Transverse colon (tissue), 4 donors: ENCODE data around the gene C3orf20. TPM values are rescaled to one million over a fixed set of nuclear protein-coding genes. Genes with fewer than 3 reads are reported as not detected.

Experiments used
- DNase-seq: peaks from one replicate; pipeline ENCODE4 v3.0.0-alpha.2; 2019
- H3K27ac ChIP-seq, 4 donors: fragments of 200-600 bp; sonication (generic); 2 replicates each; pipeline ENCODE4 v1.5.1; 2016 to 2018; ENCODE audit warnings: inconsistent platforms in 4 of 4
- H3K27me3 ChIP-seq: fragments of 200-600 bp; sonication (generic); 2 replicates; pipeline ENCODE4 v1.5.1; 2017; ENCODE audit warnings: inconsistent platforms
- H3K36me3 ChIP-seq, 4 donors: fragments of 200-600 bp; sonication (generic); 2 replicates each; pipeline ENCODE4 v1.5.1; 2017 to 2019; ENCODE audit warnings: inconsistent platforms in 4 of 4
- H3K4me1 ChIP-seq, 4 donors: fragments of 200-600 bp; sonication (generic); 2 replicates each; pipeline ENCODE4 v1.5.1; 2017 to 2020; ENCODE audit warnings: inconsistent platforms in 4 of 4
- H3K4me3 ChIP-seq, 4 donors: fragments of 200-600 bp; sonication (generic); 1 replicate in 1 of 4; 2 replicates in 3 of 4; pipeline versions ENCODE4 v1.5.1 to v1.6.1; 2017 to 2019; ENCODE audit warnings: inconsistent platforms in 4 of 4
- H3K9me3 ChIP-seq, 2 donors: fragments of 200-600 bp; sonication (generic); 2 replicates each; pipeline ENCODE4 v1.5.1; 2017 to 2019; ENCODE audit warnings: inconsistent platforms in 2 of 2
- CTCF ChIP-seq, 5 experiments: fragments of 200-600 bp in 3 of 5; fragments of 450-650 bp in 2 of 5; sonication (generic) in 3 of 5; IDR thresholded peaks; 1 replicate in 2 of 5; 2 replicates in 3 of 5; pipeline ENCODE4 v1.5.1; 2016 to 2017; ENCODE audit warnings: antibody characterized with exemption in 5 of 5, inconsistent platforms in 3 of 5, mild to moderate bottlenecking in 2 of 5, moderate library complexity in 1 of 5
- EP300 ChIP-seq: sonication (generic); formaldehyde crosslinking; IDR thresholded peaks from one replicate; pipeline ENCODE4 v1.6.1; 2017; ENCODE audit warnings: antibody characterized with exemption, low read depth
- POLR2A ChIP-seq: fragments of 450-650 bp; IDR thresholded peaks from one replicate; pipeline ENCODE4 v1.6.1; 2016; ENCODE audit warnings: antibody characterized with exemption, mild to moderate bottlenecking, moderate library complexity
- POLR2AphosphoS5 ChIP-seq, 3 donors: sonication (generic); formaldehyde crosslinking; IDR thresholded peaks; one replicate each; pipeline ENCODE4 v1.6.1; 2016; ENCODE audit warnings: antibody characterized with exemption in 3 of 3
- WGBS, 2 donors: methylation state at CpG; one replicate each; pipeline ENCODE4 v1.1.5; 2018; ENCODE audit warnings: low coverage in 1 of 2; 5-methylcytosine and 5-hydroxymethylcytosine counted together
- in situ Hi-C, 4 donors: fragments of 200-750 bp; cut with MboI; loops; one replicate each; pipeline versions ENCODE4 v1.15.0 to v1.15.1; 2017; ENCODE audit warnings: low sequenced_read_pairs in 3 of 4, low pct_ligation_motif_present in 1 of 4, low pct_unique_long_range_greater_than_20kb in 1 of 4
- intact Hi-C: fragments of 100-400 bp; cut with DNase I; formaldehyde crosslinking; loops from one replicate; pipeline ENCODE4 v1.15.1; 2023; ENCODE audit warnings: low total_unique reads
- total RNA-seq, 4 donors: library from RNA; depleted of rRNA; stranded (reverse); fragments of >200 nt; gene quantifications; one replicate each; pipeline ENCODE4 v1.1.0, GENCODE V29; 2016

Gene C3orf20
- total RNA-seq, 4 donors from 2014 or later: not detected

GRCh38 chr3:14630404-14631100 is 44.4 kb upstream of the C3orf20 start:
- H3K9me3 ChIP-seq: no peaks in the 10 kb centered on the region
- TF ChIP-seq POLR2A (no peak), POLR2AphosphoS5 (IDR thresholded peaks at IDR 0.05) (no peak), CTCF (IDR thresholded peaks at IDR 0.05) (no peak), EP300 (no peak)
- 77 to 80% methylated on average over 5 to 9 of the region's 9 CpGs for WGBS, 2 donors
- intact Hi-C loops: no loop called here
- peaks cover 0 to 6% (median 0%) of the 10 kb centered on the region in 4 donors for H3K4me1 ChIP-seq
- in situ Hi-C loops: no loop called here
- no peak for DNase-seq
- no peak overlapping the region for H3K4me3 ChIP-seq
- no peaks in the 10 kb centered on the region for H3K27me3 ChIP-seq
- no peaks in the 10 kb centered on the region for H3K36me3 ChIP-seq
- H3K27ac ChIP-seq: no peak overlapping the region

- TF ChIP-seq CTCF (IDR thresholded peaks at IDR 0.05) (no peak), EP300 (no peak), POLR2A (no peak), POLR2AphosphoS5 (IDR thresholded peaks at IDR 0.05) (no peak)
- in situ Hi-C loops: no loop called here
- Histone ChIP-seq H3K27ac (no peak overlapping the region), H3K4me1 (peaks cover 0 to 6% (median 0%) of the 10 kb centered on the region in 4 donors), H3K4me3 (no peak overlapping the region), H3K36me3 (no peaks in the 10 kb centered on the region), H3K27me3 (no peaks in the 10 kb centered on the region), H3K9me3 (no peaks in the 10 kb centered on the region)
- intact Hi-C loops: no loop called here
- DNase-seq: no peak
- 77% methylated on average over 5 of the region's 5 CpGs; no CpG with 5 or more reads in 1 of the 2 donors for WGBS, 2 donors
Measured at GRCh38 chr3:14631101-14631497, 43.8 kb upstream of the C3orf20 start.

- no peak for TF ChIP-seq CTCF (IDR thresholded peaks at IDR 0.05)
- no peak for TF ChIP-seq POLR2AphosphoS5 (IDR thresholded peaks at IDR 0.05)
- no peak for TF ChIP-seq EP300
- no peak for TF ChIP-seq POLR2A
- in situ Hi-C loops: no loop called here
- Histone ChIP-seq H3K27me3 (peaks cover 3% of the 10 kb centered on the region), H3K4me1 (peaks cover 0 to 6% (median 0%) of the 10 kb centered on the region in 4 donors), H3K4me3 (no peak overlapping the region), H3K9me3 (no peaks in the 10 kb centered on the region), H3K27ac (no peak overlapping the region), H3K36me3 (no peaks in the 10 kb centered on the region)
- no peak for DNase-seq
- WGBS, 2 donors: 90 to 97% methylated on average over 5 to 8 of the region's 8 CpGs
- intact Hi-C loops: no loop called here
Measured at GRCh38 chr3:14631687-14632441, 43.1 kb upstream of the C3orf20 start.

- Histone ChIP-seq H3K4me1 (peaks cover 0 to 6% (median 0%) of the 10 kb centered on the region in 4 donors), H3K27ac (no peak overlapping the region), H3K36me3 (no peaks in the 10 kb centered on the region), H3K9me3 (no peaks in the 10 kb centered on the region), H3K4me3 (no peak overlapping the region), H3K27me3 (peaks cover 6% of the 10 kb centered on the region)
- TF ChIP-seq CTCF (IDR thresholded peaks at IDR 0.05) (no peak), EP300 (no peak), POLR2A (no peak), POLR2AphosphoS5 (IDR thresholded peaks at IDR 0.05) (no peak)
- intact Hi-C loops: no loop called here
- in situ Hi-C loops: no loop called here
- no peak for DNase-seq
- WGBS, 2 donors: 31 to 53% methylated on average over 2 to 4 of the region's 4 CpGs
Measured at GRCh38 chr3:14632442-14632930, 42.5 kb upstream of the C3orf20 start.
